ENCODE measurements around the gene ZNF236.

DNA sequence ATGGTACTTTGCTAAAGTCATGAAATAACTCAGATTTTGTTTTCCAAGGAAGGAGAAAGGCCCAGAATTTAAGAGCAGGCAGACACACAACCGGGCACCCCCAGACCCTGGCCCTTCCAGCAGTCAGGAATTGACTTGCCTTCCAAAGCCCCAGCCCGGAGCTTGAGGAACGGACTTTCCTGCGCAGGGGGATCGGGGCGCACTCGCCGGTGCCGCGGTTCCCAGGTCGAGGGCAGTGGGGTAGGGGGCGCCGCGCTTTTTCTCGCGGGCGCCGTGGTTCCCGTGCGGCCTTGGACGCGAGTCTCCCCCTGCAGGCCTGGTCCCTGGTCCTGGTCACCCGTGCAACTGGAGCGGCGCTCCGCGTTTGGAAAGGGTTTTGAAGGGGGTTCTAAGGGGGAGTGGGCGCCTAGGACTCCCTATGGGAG, 1.2 kb downstream of the ZNF236 start:
- no peak for TF ChIP-seq NR2C1 (IDR thresholded peaks at IDR 0.05)
- TF ChIP-seq, protein P1, sequence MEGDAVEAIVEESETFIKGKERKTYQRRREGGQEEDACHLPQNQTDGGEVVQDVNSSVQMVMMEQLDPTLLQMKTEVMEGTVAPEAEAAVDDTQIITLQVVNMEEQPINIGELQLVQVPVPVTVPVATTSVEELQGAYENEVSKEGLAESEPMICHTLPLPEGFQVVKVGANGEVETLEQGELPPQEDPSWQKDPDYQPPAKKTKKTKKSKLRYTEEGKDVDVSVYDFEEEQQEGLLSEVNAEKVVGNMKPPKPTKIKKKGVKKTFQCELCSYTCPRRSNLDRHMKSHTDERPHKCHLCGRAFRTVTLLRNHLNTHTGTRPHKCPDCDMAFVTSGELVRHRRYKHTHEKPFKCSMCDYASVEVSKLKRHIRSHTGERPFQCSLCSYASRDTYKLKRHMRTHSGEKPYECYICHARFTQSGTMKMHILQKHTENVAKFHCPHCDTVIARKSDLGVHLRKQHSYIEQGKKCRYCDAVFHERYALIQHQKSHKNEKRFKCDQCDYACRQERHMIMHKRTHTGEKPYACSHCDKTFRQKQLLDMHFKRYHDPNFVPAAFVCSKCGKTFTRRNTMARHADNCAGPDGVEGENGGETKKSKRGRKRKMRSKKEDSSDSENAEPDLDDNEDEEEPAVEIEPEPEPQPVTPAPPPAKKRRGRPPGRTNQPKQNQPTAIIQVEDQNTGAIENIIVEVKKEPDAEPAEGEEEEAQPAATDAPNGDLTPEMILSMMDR (IDR thresholded peaks at IDR 0.05 in 2 of 3, conservative IDR thresholded peaks at IDR 0.05 in 1 of 3; ENCODE audit: control insufficient read depth in 2 of 3, extremely low read depth in 1 of 3, insufficient read depth in 1 of 3, low read depth in 3 of 3, low read length in 3 of 3), result peak; percentile 27 to 52 (median 35); a peak in 5 of 6 replicates
- TF ChIP-seq, protein P2, sequence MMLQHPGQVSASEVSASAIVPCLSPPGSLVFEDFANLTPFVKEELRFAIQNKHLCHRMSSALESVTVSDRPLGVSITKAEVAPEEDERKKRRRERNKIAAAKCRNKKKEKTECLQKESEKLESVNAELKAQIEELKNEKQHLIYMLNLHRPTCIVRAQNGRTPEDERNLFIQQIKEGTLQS (IDR thresholded peaks at IDR 0.05; ENCODE audit: borderline replicate concordance, extremely low read depth, low read depth, low read length), result no peak
